ENCODE data around the gene COQ10A. TPM values are rescaled to one million over a fixed set of nuclear protein-coding genes. Genes with fewer than 3 reads are reported as not detected.
A peak's percentile ranks its signal among the peaks of the same experiment; 100 is the strongest.
"Not testable (repeated sequence)": the region's sequence is repeated elsewhere in the genome, so short reads cannot be mapped to it uniquely, and the experiment has no call there.

Gene COQ10A
- total and polyA plus RNA-seq, 12 donors, result 55.5 to 258 (median 147) TPM

DNA sequence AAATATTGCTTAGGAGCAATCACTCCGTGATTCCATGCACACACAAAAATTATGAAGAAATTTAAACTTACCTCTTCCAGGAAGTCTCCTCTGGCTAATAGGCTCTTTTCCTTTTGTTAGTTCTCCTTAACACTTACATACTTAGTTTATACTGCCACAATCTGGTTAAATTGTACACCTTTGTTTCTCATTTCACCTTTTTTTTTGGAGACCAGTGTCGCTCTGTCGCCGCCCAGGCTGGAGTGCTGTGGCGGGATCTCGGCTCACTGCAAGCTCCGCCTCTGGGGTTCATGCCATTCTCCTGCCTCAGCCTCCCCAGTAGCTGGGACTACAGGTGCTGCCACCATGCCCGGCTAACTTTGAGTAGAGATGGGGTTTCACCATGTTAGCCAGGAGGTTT is 6.4 kb upstream of the COQ10A start:
- no peaks in the 10 kb centered on the region for H3K27me3 ChIP-seq
- DNase-seq (no peak), ATAC-seq (no peak)
- WGBS, 2 donors, result 95 to 97% methylated on average over 8 of the region's 8 CpGs
- H3K4me3 ChIP-seq, result no peak overlapping the region
- peaks cover 7 to 28% (median 22%) of the 10 kb centered on the region in 9 donors for H3K4me1 ChIP-seq
- TF ChIP-seq, protein P1, sequence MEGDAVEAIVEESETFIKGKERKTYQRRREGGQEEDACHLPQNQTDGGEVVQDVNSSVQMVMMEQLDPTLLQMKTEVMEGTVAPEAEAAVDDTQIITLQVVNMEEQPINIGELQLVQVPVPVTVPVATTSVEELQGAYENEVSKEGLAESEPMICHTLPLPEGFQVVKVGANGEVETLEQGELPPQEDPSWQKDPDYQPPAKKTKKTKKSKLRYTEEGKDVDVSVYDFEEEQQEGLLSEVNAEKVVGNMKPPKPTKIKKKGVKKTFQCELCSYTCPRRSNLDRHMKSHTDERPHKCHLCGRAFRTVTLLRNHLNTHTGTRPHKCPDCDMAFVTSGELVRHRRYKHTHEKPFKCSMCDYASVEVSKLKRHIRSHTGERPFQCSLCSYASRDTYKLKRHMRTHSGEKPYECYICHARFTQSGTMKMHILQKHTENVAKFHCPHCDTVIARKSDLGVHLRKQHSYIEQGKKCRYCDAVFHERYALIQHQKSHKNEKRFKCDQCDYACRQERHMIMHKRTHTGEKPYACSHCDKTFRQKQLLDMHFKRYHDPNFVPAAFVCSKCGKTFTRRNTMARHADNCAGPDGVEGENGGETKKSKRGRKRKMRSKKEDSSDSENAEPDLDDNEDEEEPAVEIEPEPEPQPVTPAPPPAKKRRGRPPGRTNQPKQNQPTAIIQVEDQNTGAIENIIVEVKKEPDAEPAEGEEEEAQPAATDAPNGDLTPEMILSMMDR (IDR thresholded peaks at IDR 0.05), result no peak
- intact Hi-C loops (cut with DNase I), result loop anchor here in 1 of 10 donors (10.0 kb wide), 1 partner anchor 204 kb away; the partner anchor contains the start of gene SPRYD4
- H3K36me3 ChIP-seq, result peaks cover 0 to 17% (median 6%) of the 10 kb centered on the region in 9 donors
- no peak overlapping the region for H3K27ac ChIP-seq
- H3K9me3 ChIP-seq, result no peaks in the 10 kb centered on the region

DNA sequence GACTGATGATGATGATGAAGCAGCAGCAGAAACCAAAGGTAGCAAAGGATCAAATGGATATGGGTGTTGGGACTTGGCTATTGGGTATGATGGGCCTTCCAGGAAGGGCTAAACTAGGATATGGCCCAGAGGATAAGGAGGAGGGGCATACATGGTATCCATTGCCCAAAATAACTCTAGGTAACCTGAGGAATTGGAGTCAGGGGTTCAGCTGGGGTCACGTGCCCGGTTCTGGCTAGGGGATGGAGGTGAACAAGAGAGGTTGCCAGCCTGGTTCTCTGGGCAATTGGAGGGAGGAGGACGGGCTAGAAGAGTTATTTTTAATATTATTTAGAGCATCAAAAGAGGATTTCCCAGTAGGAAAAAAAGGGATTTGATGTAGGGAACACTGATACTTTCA is 5.8 kb upstream of the COQ10A start:
- WGBS, 2 donors, result 55 to 57% methylated on average over 3 of the region's 3 CpGs
- DNase-seq, result no peak

DNA sequence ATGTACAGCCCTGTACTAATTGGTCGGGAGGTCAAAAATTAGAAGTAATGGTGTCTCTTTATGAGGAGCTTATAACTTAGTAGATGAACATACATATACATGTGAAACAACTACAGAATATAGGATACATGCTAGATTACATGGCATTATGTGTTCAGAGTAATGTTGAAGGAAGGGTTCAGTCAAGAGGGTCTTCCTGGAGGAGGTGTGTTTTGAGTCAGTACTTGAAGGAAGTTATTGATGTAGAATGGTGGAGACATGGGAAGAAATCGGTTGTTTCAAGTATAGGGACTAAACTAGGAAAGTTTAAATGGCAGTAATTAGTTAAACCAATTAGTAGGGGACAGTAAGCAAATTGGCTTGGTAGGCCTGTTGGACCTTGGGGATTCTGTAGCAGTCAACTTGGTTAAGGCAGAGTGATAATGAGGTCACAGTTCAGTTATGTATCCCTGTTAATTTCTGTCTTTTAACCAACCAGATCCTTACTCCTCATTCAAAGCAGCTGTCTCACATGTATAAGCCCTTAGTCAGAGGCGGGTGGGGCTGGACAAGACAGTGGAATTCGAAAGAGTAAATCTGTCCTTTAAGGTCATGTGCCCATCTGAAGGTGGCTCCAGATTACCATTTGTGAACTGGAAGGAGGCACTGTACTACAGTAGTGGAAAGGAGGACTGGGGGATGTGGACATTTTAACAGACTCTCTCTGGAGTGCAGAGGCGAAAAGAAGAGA is 5.1 kb upstream of the COQ10A start:
- WGBS, 2 donors, result 84 to 89% methylated on average over 5 of the region's 5 CpGs
- ATAC-seq, result no peak
- no peak for DNase-seq
- Histone ChIP-seq H3K9me3 (no peaks in the 10 kb centered on the region), H3K27me3 (no peaks in the 10 kb centered on the region), H3K4me1 (peaks cover 6 to 30% (median 25%) of the 10 kb centered on the region in 9 donors), H3K27ac (no peak overlapping the region), H3K4me3 (no peak overlapping the region), H3K36me3 (peaks cover 0 to 5% (median 0%) of the 10 kb centered on the region in 9 donors)
- intact Hi-C loops (cut with DNase I), result loop anchor here in 1 of 10 donors (10.0 kb wide), 1 partner anchor 203 kb away; the partner anchor contains the start of gene SPRYD4
- TF ChIP-seq, protein P1 (IDR thresholded peaks at IDR 0.05), result no peak

More for the DNA sequence above, 5.8 kb upstream of the COQ10A start:
- intact Hi-C loops (cut with DNase I), result loop anchor here in 1 of 10 donors (10.0 kb wide), 1 partner anchor 204 kb away; the partner anchor contains the start of gene SPRYD4
- Histone ChIP-seq H3K4me1 (peaks cover 7 to 31% (median 23%) of the 10 kb centered on the region in 9 donors), H3K4me3 (no peak overlapping the region), H3K27me3 (no peaks in the 10 kb centered on the region), H3K36me3 (peaks cover 0 to 11% (median under 1%) of the 10 kb centered on the region in 9 donors), H3K9me3 (no peaks in the 10 kb centered on the region), H3K27ac (no peak overlapping the region)
- TF ChIP-seq, protein P1 (IDR thresholded peaks at IDR 0.05), result no peak
- no peak for ATAC-seq

DNA sequence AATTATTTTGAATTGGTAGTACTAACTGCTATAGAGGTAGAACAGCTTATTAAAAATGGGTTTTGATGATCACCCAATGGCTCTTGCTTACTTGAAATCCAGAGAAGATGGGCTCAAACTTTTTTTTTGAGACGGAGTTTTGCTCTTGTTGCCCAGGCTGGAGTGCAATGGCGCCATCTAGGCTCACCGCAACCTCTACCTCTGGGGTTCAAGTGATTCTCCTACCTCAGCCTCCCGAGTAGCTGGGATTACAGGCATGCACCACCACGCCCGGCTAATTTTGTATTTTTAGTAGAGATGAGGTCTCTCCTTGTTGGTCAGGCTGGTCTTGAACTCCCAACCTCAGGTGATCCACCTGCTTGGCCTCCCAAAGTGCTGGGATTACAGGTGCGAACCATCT is 3.8 kb upstream of the COQ10A start:
- 91 to 92% methylated on average over 7 of the region's 7 CpGs for WGBS, 2 donors
- DNase-seq, H3K9me3 ChIP-seq, H3K36me3 ChIP-seq, H3K27ac ChIP-seq, H3K4me3 ChIP-seq, ATAC-seq, H3K27me3 ChIP-seq: not testable (repeated sequence)
- intact Hi-C loops (cut with DNase I), result loop anchor here in 1 of 10 donors (10.0 kb wide), 1 partner anchor 202 kb away; the partner anchor contains the start of gene SPRYD4
- TF ChIP-seq, protein P1 (IDR thresholded peaks at IDR 0.05), result peak in 2 of 9 donors; percentile 6 to 10
- peaks cover 7 to 28% (median 21%) of the 10 kb centered on the region in 9 donors for H3K4me1 ChIP-seq

DNA sequence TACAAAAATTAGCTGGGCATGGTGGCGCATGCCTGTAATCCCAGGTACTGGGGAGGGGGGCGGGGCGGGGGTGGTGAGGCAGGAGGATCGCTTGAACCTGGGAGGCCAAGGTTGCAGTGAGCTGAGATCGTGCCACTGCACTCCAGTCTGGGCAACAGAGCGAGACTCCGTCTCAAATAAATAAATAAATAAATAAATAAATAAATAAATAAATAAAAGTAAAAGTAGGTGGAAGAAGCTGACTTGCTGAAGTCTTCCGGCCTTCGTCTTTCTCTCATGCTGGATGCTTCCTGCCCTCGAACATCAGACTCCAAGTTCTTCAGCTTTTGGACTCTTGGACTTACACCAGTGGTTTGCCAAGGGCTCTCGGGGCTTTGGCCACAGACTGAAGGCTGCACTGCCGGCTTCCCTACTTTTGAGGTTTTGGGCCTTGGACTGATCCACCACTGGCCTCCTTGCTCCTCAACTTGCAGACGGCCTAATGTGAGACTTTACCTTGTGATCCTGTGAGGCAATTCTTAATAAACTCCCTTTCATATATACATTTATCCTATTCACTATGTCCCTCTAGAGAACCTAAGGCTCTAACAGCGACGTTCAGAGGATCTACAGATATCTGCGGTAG is 562 bp upstream of the COQ10A start:
- 57 to 60% methylated on average over 16 of the region's 16 CpGs for WGBS, 2 donors
- Histone ChIP-seq H3K27ac (peak overlapping the region; percentile 90 to 99 (median 96)), H3K4me3 (peak overlapping the region; percentile 57 to 90 (median 78)), H3K36me3 (peaks cover 0 to 29% (median 15%) of the 10 kb centered on the region in 9 donors), H3K4me1 (peaks cover 12 to 45% (median 22%) of the 10 kb centered on the region in 9 donors)
- not testable (repeated sequence) for ATAC-seq, H3K27me3 ChIP-seq, H3K9me3 ChIP-seq, DNase-seq
- intact Hi-C loops (cut with DNase I), result loop anchor here in 3 of 10 donors (2.0 to 10.0 kb wide), 3 partner anchors 27 to 199 kb away; partner anchors contain the start of genes CS (in 2 of the 3) and SPRYD4 (in 1 of the 3)

Measured in heart right ventricle (tissue), 16 donors.